A549 (cell line): ENCODE results near the gene C2orf49. TPM values are rescaled to one million over a fixed set of nuclear protein-coding genes. Genes with fewer than 3 reads are reported as not detected.

Experiments
- ATAC-seq, 2 experiments: fragments of 200-7000 bp in 1 of 2; fragments of >200 bp in 1 of 2; cut with Nextera tagmentation in 1 of 2; cut with Tn5 transposase in 1 of 2; 3 replicates each; pipeline versions ENCODE4 v1.8.0 to v1.9.1; 2018 to 2020; ENCODE audit warnings: mild to moderate bottlenecking in 1 of 2, moderate library complexity in 1 of 2
- CTCF ChIA-PET: fragments of 300-600 bp; sonication (Branson Sonifier 250); formaldehyde crosslinking; extraction: SDS; loops from one replicate; lab custom pipeline; 2021; ENCODE audit warnings: antibody characterized with exemption, inconsistent platforms; lab: Yijun Ruan, JAX
- POLR2A ChIA-PET: fragments of 350-600 bp; formaldehyde crosslinking; extraction: SDS; loops from one replicate; lab custom pipeline; 2021; ENCODE audit warnings: antibody characterized with exemption, inconsistent platforms; lab: Yijun Ruan, JAX
- DNase-seq, 2 experiments: peaks; one replicate each; pipeline versions ENCODE4 v3.0.0 to v3.0.0-alpha.2; 2011 to 2016; ENCODE audit warnings: low read depth in 1 of 2, low spot score in 1 of 2
- FAIRE-seq: peaks from 2 replicates; lab custom pipeline; 2011; peaks lifted over from hg19 to GRCh38; lab: Jason Lieb, UNC
- H3K27ac ChIP-seq, 2 experiments: fragments of >200 bp; sonication (Bioruptor Twin); formaldehyde crosslinking; 3 replicates each; pipeline ENCODE4 v1.5.1; 2016 to 2017
- H3K4me1 ChIP-seq: fragments of >200 bp; sonication (Bioruptor Twin); formaldehyde crosslinking; 3 replicates; pipeline ENCODE4 v1.6.1; 2016
- H3K4me2 ChIP-seq: fragments of >200 bp; sonication (Bioruptor Twin); formaldehyde crosslinking; 3 replicates; pipeline ENCODE4 v1.6.1; 2016
- H3K4me3 ChIP-seq: fragments of >200 bp; sonication (Bioruptor Twin); formaldehyde crosslinking; 3 replicates; pipeline ENCODE4 v1.5.1; 2016
- H3K9me3 ChIP-seq: fragments of >200 bp; sonication (Bioruptor Twin); formaldehyde crosslinking; 3 replicates; pipeline ENCODE4 v1.6.1; 2016
- CEBPB ChIP-seq, 2 experiments: fragments of >200 bp in 1 of 2; sonication (Bioruptor Twin) in 1 of 2; formaldehyde crosslinking in 1 of 2; IDR thresholded peaks; 2 replicates each; pipeline ENCODE4 v1.6.1; 2012 to 2016
- EHMT2 ChIP-seq: fragments of 200-600 bp; sonication (generic); IDR thresholded peaks from 2 replicates; pipeline ENCODE4 v1.6.1; 2016; ENCODE audit warnings: antibody characterized with exemption, low read depth, mild to moderate bottlenecking, moderate library complexity
- FOSB ChIP-seq: fragments of 250-450 bp; sonication (Bioruptor Pico); IDR thresholded peaks from 2 replicates; pipeline ENCODE4 v1.5.0; 2020; ENCODE audit warnings: mild to moderate bottlenecking, moderate library complexity
- FOXS1 ChIP-seq: fragments of 250-450 bp; sonication (Bioruptor Pico); IDR thresholded peaks from 2 replicates; pipeline ENCODE4 v1.5.0; 2020; ENCODE audit warnings: mild to moderate bottlenecking, moderate library complexity
- GATA3 ChIP-seq: IDR thresholded peaks from 2 replicates; pipeline ENCODE4 v1.6.1; 2012; ENCODE audit warnings: borderline replicate concordance
- HDAC2 ChIP-seq: fragments of 200-600 bp; sonication (generic); IDR thresholded peaks from 2 replicates; pipeline ENCODE4 v1.6.1; 2016
- HMGXB4 ChIP-seq: fragments of 250-450 bp; sonication (Bioruptor Pico); IDR thresholded peaks from 2 replicates; pipeline ENCODE4 v1.5.0; 2021; ENCODE audit warnings: mild to moderate bottlenecking, moderate library complexity, borderline replicate concordance
- HOXA7 ChIP-seq: fragments of 250-450 bp; sonication (Bioruptor Pico); IDR thresholded peaks from 2 replicates; pipeline ENCODE4 v1.5.0; 2020; ENCODE audit warnings: mild to moderate bottlenecking, moderate library complexity
- HOXB5 ChIP-seq: fragments of 250-450 bp; sonication (Bioruptor Pico); IDR thresholded peaks from 2 replicates; pipeline ENCODE4 v1.5.0; 2020; ENCODE audit warnings: mild to moderate bottlenecking, moderate library complexity
- KDM5A ChIP-seq: fragments of 200-600 bp; sonication (generic); IDR thresholded peaks from 2 replicates; pipeline ENCODE4 v1.6.1; 2016; ENCODE audit warnings: antibody characterized with exemption, mild to moderate bottlenecking
- MAFK ChIP-seq: fragments of 450-650 bp; IDR thresholded peaks from 2 replicates; pipeline ENCODE4 v1.6.1; 2014; ENCODE audit not compliant: partially characterized antibody
- MYC ChIP-seq: IDR thresholded peaks from 2 replicates; pipeline ENCODE4 v1.6.1; 2012; ENCODE audit warnings: mild to moderate bottlenecking, inconsistent platforms, low read length, improper control_type of control experiment, borderline replicate concordance
- NFE2L2 ChIP-seq: fragments of 150-350 bp; conservative IDR thresholded peaks from 2 replicates; pipeline ENCODE4 v1.6.1; 2014; ENCODE audit warnings: low read length
- RAD21 ChIP-seq, 2 experiments: fragments of >200 bp in 1 of 2; sonication (Bioruptor Twin) in 1 of 2; formaldehyde crosslinking in 1 of 2; IDR thresholded peaks in 1 of 2; conservative IDR thresholded peaks in 1 of 2; 2 replicates in 1 of 2; 3 replicates in 1 of 2; pipeline ENCODE4 v1.6.1; 2012 to 2018; ENCODE audit warnings: inconsistent platforms in 1 of 2
- RARB ChIP-seq: fragments of 250-450 bp; sonication (Bioruptor Pico); IDR thresholded peaks from 2 replicates; pipeline ENCODE4 v1.8.0; 2021; ENCODE audit warnings: mild to moderate bottlenecking, moderate library complexity
- REST ChIP-seq: fragments of 200-600 bp; sonication (generic); IDR thresholded peaks from 2 replicates; pipeline ENCODE4 v1.6.1; 2016; ENCODE audit warnings: antibody characterized with exemption, mild to moderate bottlenecking, moderate library complexity
- TFCP2L1 ChIP-seq: fragments of 250-450 bp; sonication (Bioruptor Pico); IDR thresholded peaks from 2 replicates; pipeline ENCODE4 v1.5.0; 2021; ENCODE audit warnings: mild to moderate bottlenecking
- TP53 ChIP-seq: fragments of 250-450 bp; sonication (Bioruptor Pico); IDR thresholded peaks from 2 replicates; pipeline ENCODE4 v1.5.0; 2021; ENCODE audit warnings: mild to moderate bottlenecking, moderate library complexity
- WGBS: methylation state at CpG from one replicate; pipeline ENCODE4 v1.1.6; 2017; ENCODE audit errors: missing lambda C conversion rate; 5-methylcytosine and 5-hydroxymethylcytosine counted together
- polyA plus RNA-seq, 4 experiments: library from polyadenylated mRNA; depleted of rRNA in 3 of 4; stranded (reverse); fragments of >200 nt; fragmentation: RNase III in 1 of 4; extraction: RNeasy Plus Mini Kit Qiagen cat#74134 plus additional on column Dnase treatment in 1 of 4; gene quantifications; 2 replicates in 3 of 4; 3 replicates in 1 of 4; pipeline ENCODE4 v1.2.3, GENCODE V29; 2011 to 2017

C2orf49 gene
- polyA plus RNA-seq, 2 of the 4 experiments (the other 2 are of a cell fraction) = 19.4 to 25.7 TPM

DNA sequence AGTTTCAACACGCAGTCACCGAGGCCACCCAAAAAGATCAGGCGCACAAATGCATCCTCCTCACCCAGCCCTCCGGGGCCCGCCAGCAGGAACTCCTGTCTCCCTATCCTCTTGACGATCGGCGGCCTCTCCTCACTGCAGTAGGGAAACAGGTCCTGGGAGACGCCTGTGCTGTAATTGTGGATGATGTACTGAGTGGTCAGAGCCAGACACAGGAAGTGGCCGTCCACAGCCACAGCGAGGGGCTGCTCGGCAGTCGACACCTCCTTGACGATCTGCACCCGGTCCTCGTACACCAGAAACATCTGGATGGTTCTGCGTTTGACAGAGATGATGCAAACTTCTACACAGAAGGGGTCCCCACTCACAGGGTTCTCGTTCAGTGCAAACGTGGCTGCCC lies 29.8 kb upstream of the C2orf49 start:
- 86% methylated on average over 19 of the region's 19 CpGs for WGBS
- peaks cover 4% of the 10 kb centered on the region; the same call in 1 of the 3 replicates for H3K4me1 ChIP-seq
- no peak overlapping the region for H3K27ac ChIP-seq
- no peak for FAIRE-seq
- CTCF ChIA-PET = no interaction called here
- DNase-seq = no peak
- no peak for TF ChIP-seq FOXS1 (CRISPR knock-in tag)
- no peak for TF ChIP-seq REST
- no peak for TF ChIP-seq HMGXB4
- no peak for TF ChIP-seq TFCP2L1 (CRISPR knock-in tag)
- TF ChIP-seq, all 56 proteins: peak for 0
- no peak overlapping the region for H3K4me3 ChIP-seq
- POLR2A ChIA-PET = no interaction called here
- ATAC-seq = no peak
- no peaks in the 10 kb centered on the region for H3K9me3 ChIP-seq
- H3K4me2 ChIP-seq = no peak overlapping the region

DNA sequence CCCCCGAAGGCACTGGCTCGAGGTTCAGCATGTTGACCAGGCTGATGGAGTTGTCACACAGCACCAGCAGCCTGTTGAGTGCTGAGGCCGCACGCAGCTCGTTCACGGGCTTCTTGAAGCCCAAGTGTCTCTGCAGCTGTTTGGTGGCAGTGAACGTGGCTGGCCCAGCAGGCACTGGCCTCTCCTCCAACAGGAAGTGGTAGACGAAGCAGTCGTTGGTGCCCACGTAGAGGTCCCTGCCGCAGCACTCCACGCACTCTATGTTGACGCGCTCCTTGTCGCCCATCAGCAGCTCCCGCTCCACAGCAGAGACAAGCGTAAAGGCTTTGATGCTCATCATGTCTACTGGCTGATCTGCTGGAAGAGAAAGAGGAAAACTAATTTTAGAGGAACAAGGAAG lies 29.4 kb upstream of the C2orf49 start:
- Histone ChIP-seq H3K4me3 (no peak overlapping the region), H3K27ac (no peak overlapping the region), H3K4me1 (peaks cover 4% of the 10 kb centered on the region; the same call in 1 of the 3 replicates), H3K9me3 (no peaks in the 10 kb centered on the region), H3K4me2 (no peak overlapping the region)
- no peak for ATAC-seq
- TF ChIP-seq RAD21 (conservative IDR thresholded peaks at IDR 0.05 in 1 of 2, IDR thresholded peaks at IDR 0.05 in 1 of 2) = no peak
- ChIA-PET POLR2A (no interaction called here), CTCF (no interaction called here)
- no peak for FAIRE-seq
- 99% methylated on average over 16 of the region's 17 CpGs for WGBS
- no peak for DNase-seq

GRCh38 chr2:105308382-105309146 lies 28.8 kb upstream of the C2orf49 start:
- no peak for TF ChIP-seq REST
- no peak for TF ChIP-seq KDM5A
- TF ChIP-seq MYC = no peak
- no peak for TF ChIP-seq NFE2L2
- no peak for TF ChIP-seq HDAC2
- no peak for TF ChIP-seq EHMT2
- no peak for TF ChIP-seq MAFK
- TF ChIP-seq TP53 = no peak
- no peak for TF ChIP-seq HOXA7 (CRISPR knock-in tag)
- TF ChIP-seq CEBPB (IDR thresholded peaks at IDR 0.05) = no peak
- no peak for TF ChIP-seq RARB (CRISPR knock-in tag)
- no peak for TF ChIP-seq GATA3
- TF ChIP-seq HOXB5 (CRISPR knock-in tag) = no peak
- TF ChIP-seq FOSB (CRISPR knock-in tag) = no peak
- FAIRE-seq (no peak), ATAC-seq (no peak), DNase-seq (no peak)
- H3K4me3 ChIP-seq = no peak overlapping the region
- ChIA-PET CTCF (interaction anchor here (0.5 to 1.1 kb wide), 2 partner anchors 9 to 47 kb away, joined by 3 to 6 read pairs; no protein-coding TSS in a partner anchor), POLR2A (no interaction called here)
- H3K4me1 ChIP-seq = peaks cover 4% of the 10 kb centered on the region; the same call in 1 of the 3 replicates
- no peak overlapping the region for H3K27ac ChIP-seq
- 89% methylated on average over 15 of the region's 15 CpGs for WGBS
- no peak overlapping the region for H3K4me2 ChIP-seq
- no peaks in the 10 kb centered on the region for H3K9me3 ChIP-seq
